Lower lobe of right lung (tissue), 2 donors: Measurements from ENCODE around the gene TMEM272. TPM values are rescaled to one million over a fixed set of nuclear protein-coding genes. Genes with fewer than 3 reads are reported as not detected.
"Not testable (repeated sequence)": the region's sequence is repeated elsewhere in the genome, so short reads cannot be mapped to it uniquely, and the experiment has no call there.

ENCODE experiments used
- ATAC-seq, 2 donors: fragments of 200-7000 bp; cut with Tn5 transposase; one replicate each; pipeline ENCODE4 v1.9.1; 2020 to 2022; ENCODE audit warnings: mild to moderate bottlenecking in 2 of 2, moderate library complexity in 2 of 2
- DNase-seq: peaks from one replicate; pipeline ENCODE4 v3.0.0-alpha.2; 2020
- H3K27ac ChIP-seq: fragments of 200-600 bp; one replicate; pipeline ENCODE4 v1.8.0; 2022
- H3K27me3 ChIP-seq: fragments of 200-600 bp; one replicate; pipeline ENCODE4 v1.8.0; 2022; ENCODE audit warnings: low read depth
- H3K36me3 ChIP-seq: fragments of 200-600 bp; one replicate; pipeline ENCODE4 v1.8.0; 2022; ENCODE audit warnings: mild to moderate bottlenecking
- H3K4me1 ChIP-seq: fragments of 200-600 bp; one replicate; pipeline ENCODE4 v1.8.0; 2022
- H3K4me3 ChIP-seq: fragments of 200-600 bp; one replicate; pipeline ENCODE4 v1.8.0; 2022; ENCODE audit warnings: mild to moderate bottlenecking
- H3K9me3 ChIP-seq: fragments of 200-600 bp; one replicate; pipeline ENCODE4 v1.8.0; 2022
- intact Hi-C: fragments of 100-400 bp; cut with DNase I; formaldehyde crosslinking; loops from one replicate; pipeline ENCODE4 v1.11.0; 2022
- total RNA-seq: library from RNA; stranded (reverse); fragmentation: NEBNext Ultra II Directional; extraction: Animal tissue kit (Norgen Biotek cat#: 25700); gene quantifications from one replicate; pipeline ENCODE4 v1.2.1, GENCODE V29; 2021
- TF ChIP-seq, protein P1 (sequence below): fragments of 200-600 bp; IDR thresholded peaks from one replicate; pipeline ENCODE4 v1.8.0; 2022; ENCODE audit warnings: antibody characterized with exemption, mild to moderate bottlenecking
- donor health status: DM: no; HTN: yes; CAD: no; lungs with severe emphysema.

TMEM272 gene
- total RNA-seq, 1 donor from 2014 or later: 0.09 TPM

DNA sequence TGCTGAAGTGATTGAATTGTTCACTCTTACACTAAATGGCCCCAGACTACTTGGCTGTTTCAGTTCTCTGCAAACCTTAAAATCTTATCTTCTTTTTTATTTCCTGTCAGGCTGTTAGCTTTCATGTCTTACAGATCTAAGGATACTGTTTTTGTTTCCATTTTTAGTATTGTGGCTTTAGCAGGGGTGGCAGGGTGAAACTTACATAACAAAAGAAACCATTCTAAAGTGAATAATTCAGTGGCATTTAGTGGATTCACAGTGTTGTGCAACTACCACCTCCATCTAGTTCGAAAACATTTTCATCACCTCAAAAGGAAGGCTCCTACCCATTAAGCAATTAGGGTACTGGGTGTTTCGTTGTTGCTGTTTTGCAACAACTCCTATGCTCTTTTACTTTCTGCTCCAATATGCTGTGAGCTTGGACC lies 19.8 kb downstream of the TMEM272 start:
- ATAC-seq (peak; percentile 51 to 55), DNase-seq (no peak)
- Histone ChIP-seq H3K27ac (peak overlapping the region; percentile 34), H3K36me3 (no peaks in the 10 kb centered on the region), H3K9me3 (no peaks in the 10 kb centered on the region), H3K27me3 (no peaks in the 10 kb centered on the region), H3K4me1 (peaks cover 9% of the 10 kb centered on the region), H3K4me3 (no peak overlapping the region)
- TF ChIP-seq, protein P1, sequence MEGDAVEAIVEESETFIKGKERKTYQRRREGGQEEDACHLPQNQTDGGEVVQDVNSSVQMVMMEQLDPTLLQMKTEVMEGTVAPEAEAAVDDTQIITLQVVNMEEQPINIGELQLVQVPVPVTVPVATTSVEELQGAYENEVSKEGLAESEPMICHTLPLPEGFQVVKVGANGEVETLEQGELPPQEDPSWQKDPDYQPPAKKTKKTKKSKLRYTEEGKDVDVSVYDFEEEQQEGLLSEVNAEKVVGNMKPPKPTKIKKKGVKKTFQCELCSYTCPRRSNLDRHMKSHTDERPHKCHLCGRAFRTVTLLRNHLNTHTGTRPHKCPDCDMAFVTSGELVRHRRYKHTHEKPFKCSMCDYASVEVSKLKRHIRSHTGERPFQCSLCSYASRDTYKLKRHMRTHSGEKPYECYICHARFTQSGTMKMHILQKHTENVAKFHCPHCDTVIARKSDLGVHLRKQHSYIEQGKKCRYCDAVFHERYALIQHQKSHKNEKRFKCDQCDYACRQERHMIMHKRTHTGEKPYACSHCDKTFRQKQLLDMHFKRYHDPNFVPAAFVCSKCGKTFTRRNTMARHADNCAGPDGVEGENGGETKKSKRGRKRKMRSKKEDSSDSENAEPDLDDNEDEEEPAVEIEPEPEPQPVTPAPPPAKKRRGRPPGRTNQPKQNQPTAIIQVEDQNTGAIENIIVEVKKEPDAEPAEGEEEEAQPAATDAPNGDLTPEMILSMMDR: no peak
- intact Hi-C loops: no loop called here

DNA sequence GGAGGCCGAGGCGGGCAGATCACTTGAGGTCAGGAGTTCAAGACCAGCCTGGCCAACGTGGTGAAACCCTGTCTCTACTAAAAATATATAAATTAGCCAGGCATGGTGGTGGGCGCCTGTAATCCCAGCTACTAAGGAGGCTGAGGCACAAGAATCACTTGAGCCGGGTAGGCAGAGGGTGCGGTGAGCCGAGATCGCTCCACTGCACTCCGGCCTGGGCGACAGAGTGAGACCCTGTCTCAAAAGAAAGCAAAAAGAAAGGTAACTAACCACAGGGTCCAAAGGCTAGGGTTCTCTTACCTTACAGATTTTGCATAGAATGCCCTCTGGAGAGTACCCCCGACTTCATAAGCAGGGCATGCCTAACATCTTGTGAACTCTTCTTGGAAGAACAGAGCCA lies 20.3 kb downstream of the TMEM272 start:
- DNase-seq, H3K4me1 ChIP-seq, H3K9me3 ChIP-seq, H3K4me3 ChIP-seq, intact Hi-C loops, H3K27me3 ChIP-seq, ATAC-seq, H3K36me3 ChIP-seq: not testable (repeated sequence)
- peak overlapping the region; percentile 34 for H3K27ac ChIP-seq

DNA sequence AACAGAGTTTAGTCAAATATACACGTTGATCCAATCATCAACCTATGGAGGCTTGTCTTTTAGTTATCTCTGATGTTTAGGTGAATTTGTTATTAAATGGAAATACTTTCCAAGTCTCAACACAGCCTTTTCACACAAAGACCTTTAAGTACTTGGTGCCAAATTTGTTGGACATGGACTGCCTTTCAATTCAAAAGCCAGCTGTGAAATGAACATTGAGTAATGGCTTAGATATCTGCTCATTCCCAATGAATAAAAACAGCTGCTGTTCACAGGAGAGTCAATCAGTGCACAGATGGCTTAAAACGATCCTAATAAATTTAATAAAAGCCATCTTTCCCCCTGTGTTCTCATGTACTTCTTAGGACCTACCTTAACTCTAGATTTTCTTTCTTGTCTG lies 21.1 kb downstream of the TMEM272 start:
- Histone ChIP-seq H3K4me1 (peaks cover 9% of the 10 kb centered on the region), H3K36me3 (no peaks in the 10 kb centered on the region), H3K27me3 (no peaks in the 10 kb centered on the region), H3K9me3 (no peaks in the 10 kb centered on the region), H3K27ac (no peak overlapping the region), H3K4me3 (no peak overlapping the region)
- TF ChIP-seq, protein P1: no peak
- intact Hi-C loops: no loop called here
- ATAC-seq: no peak
- no peak for DNase-seq

DNA sequence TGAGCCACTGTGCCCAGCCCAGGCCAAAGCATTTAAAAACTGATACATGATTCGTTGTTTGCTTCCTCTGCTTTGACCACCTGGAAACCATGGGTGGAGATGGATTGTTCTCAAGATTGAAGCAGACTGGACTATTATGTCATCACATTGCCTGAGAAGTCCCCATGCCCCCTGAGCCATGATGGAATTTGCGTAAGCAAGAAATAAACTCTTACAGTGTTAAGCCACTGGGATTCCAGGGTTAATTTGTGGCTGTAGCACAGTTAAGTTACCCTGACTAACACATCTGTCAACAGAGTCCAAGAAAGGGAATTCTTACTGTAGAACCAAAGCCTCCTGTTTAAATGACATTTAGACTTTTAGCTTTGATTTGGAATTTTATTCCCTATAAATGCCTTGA lies 21.6 kb downstream of the TMEM272 start:
- Histone ChIP-seq H3K27me3 (no peaks in the 10 kb centered on the region), H3K27ac (peak overlapping the region; percentile 31), H3K4me1 (peaks cover 9% of the 10 kb centered on the region), H3K36me3 (no peaks in the 10 kb centered on the region), H3K4me3 (no peak overlapping the region), H3K9me3 (no peaks in the 10 kb centered on the region)
- intact Hi-C loops: no loop called here
- ATAC-seq: no peak
- TF ChIP-seq, protein P1: no peak
- no peak for DNase-seq

DNA sequence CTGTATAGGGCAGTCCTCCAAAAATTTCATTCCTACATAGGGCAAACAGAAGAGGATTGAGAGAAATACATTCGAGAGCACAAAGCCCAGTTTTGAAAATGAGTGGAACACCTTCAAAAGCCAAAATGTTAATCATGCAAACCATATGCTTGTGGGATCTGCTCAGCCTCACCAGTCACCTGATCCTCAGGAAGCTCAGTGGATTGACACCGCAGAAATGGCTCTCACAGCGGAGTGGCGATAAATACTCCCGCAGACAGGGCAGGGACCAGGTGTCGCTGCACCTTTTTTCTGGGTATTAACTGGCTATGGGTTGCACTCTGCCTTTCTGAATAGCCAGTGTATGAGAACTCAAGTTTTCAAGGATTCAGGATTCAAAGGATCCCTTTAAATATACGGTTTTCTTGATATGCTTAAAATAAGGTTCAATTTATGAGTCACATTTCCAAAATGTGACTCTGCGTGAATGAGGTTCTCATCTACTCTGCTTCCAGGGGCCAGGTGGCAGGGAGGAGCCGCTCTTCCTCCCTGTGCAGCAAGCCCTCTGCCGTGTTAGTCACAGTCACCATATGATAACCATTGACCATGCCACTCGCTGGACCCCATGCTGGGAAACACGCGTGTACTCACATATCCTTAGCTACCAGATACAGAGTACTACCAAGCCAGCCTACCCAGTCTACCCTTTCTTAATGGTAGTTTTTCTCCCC lies 22.7 kb downstream of the TMEM272 start:
- H3K27ac ChIP-seq: no peak overlapping the region
- H3K27me3 ChIP-seq: no peaks in the 10 kb centered on the region
- no peak overlapping the region for H3K4me3 ChIP-seq
- ATAC-seq (no peak), DNase-seq (no peak)
- TF ChIP-seq, protein P1: no peak
- intact Hi-C loops: no loop called here
- H3K9me3 ChIP-seq: no peaks in the 10 kb centered on the region
- H3K4me1 ChIP-seq: peaks cover 9% of the 10 kb centered on the region
- H3K36me3 ChIP-seq: no peaks in the 10 kb centered on the region

DNA sequence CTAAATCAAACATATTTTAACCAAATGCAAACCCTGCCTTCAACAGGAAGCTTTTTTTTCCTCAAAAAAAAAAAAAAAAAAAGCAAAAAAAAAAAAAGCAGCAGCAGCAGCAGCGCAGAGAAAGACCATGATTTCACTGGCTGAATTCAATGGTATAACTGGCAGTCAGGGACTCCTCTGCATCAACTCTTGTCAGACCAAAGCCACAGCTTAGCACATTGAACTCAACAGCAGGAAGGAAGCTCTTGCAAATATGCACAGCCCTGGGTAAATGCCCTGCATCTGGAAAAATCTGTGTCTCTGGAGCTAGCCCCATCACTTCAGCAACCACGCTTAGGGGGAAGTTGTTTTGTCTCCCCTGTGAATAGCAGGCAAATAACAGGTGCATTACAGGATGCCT lies 23.4 kb downstream of the TMEM272 start:
- H3K9me3 ChIP-seq: no peaks in the 10 kb centered on the region
- ATAC-seq (no peak), DNase-seq (no peak)
- no peaks in the 10 kb centered on the region for H3K27me3 ChIP-seq
- peaks cover 7% of the 10 kb centered on the region for H3K4me1 ChIP-seq
- intact Hi-C loops: no loop called here
- TF ChIP-seq, protein P1: no peak
- H3K27ac ChIP-seq: no peak overlapping the region
- H3K36me3 ChIP-seq: no peaks in the 10 kb centered on the region
- H3K4me3 ChIP-seq: no peak overlapping the region
